HG03139 (cell line): ENCODE measurements around the gene ENO2.

Source experiments
- ATAC-seq: cut with Tn5 transposase; IDR thresholded peaks from one replicate; pipeline ENCODE4 v1.9.1; 2021; ENCODE audit not compliant: unreplicated experiment

ENO2 gene

GRCh38 chr12:6959805-6960592 lies 45.6 kb downstream of the ENO2 start:
- no peak for ATAC-seq

GRCh38 chr12:6960593-6961277 lies 46.4 kb downstream of the ENO2 start:
- ATAC-seq = no peak

GRCh38 chr12:6961278-6961694 lies 46.9 kb downstream of the ENO2 start:
- ATAC-seq = no peak

GRCh38 chr12:6961695-6962284 lies 47.4 kb downstream of the ENO2 start:
- no peak for ATAC-seq

GRCh38 chr12:6962285-6963015 lies 48.1 kb downstream of the ENO2 start:
- ATAC-seq = no peak

- no peak for ATAC-seq
These were observed 48.8 kb downstream of the ENO2 start for GRCh38 chr12:6963016-6963731.

GRCh38 chr12:6963791-6964413 lies 49.5 kb downstream of the ENO2 start:
- no peak for ATAC-seq

GRCh38 chr12:6964605-6965025 lies 50.2 kb downstream of the ENO2 start:
- ATAC-seq = no peak

GRCh38 chr12:6965026-6965661 lies 50.8 kb downstream of the ENO2 start:
- ATAC-seq = peak; percentile 37

GRCh38 chr12:6965714-6966113 lies 51.3 kb downstream of the ENO2 start:
- ATAC-seq = no peak

- no peak for ATAC-seq
These were observed 52.0 kb downstream of the ENO2 start for GRCh38 chr12:6966351-6966750.

GRCh38 chr12:6967651-6968100 lies 53.3 kb downstream of the ENO2 start:
- ATAC-seq = no peak

- ATAC-seq = no peak
These were observed 54.0 kb downstream of the ENO2 start for GRCh38 chr12:6968426-6968825.

- ATAC-seq = peak; percentile 5
These were observed 55.7 kb downstream of the ENO2 start for GRCh38 chr12:6970096-6970527.
